T1000 (cell line): ENCODE measurements around the gene DOLK.

ENCODE experiments used
- DNase-seq: peaks from one replicate; lab custom pipeline; 2025; ENCODE audit warnings: mixed read lengths; lab: John Stamatoyannopoulos, UW

DOLK gene

GRCh38 chr9:128933731-128934130 is 13.7 kb downstream of the DOLK start:
- no peak for DNase-seq

- DNase-seq: no peak
These were observed 17.8 kb downstream of the DOLK start for GRCh38 chr9:128929560-128929959.

DNA sequence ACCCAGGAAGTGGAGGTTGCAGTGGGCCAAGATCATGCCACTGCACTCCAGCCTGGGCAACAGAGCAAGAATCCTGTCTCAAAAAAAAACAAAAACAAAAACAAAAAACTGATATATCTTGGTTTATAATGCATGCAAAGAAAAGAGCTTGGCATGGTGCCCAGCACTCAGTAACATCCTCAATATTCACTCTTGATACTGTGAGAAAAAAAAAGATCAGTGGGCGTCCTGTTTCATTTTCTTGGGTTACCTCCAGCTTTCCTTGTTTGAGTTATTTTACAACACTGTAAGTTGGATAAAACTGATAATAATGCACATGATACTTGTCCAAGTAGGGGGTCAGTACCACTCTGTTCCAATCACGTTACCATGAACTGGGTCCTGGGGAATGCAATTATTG is 18.8 kb downstream of the DOLK start:
- no peak for DNase-seq

GRCh38 chr9:128927731-128928411 is 19.5 kb downstream of the DOLK start:
- no peak for DNase-seq

- no peak for DNase-seq
These were observed 23.9 kb downstream of the DOLK start for GRCh38 chr9:128923493-128923883.

DNA sequence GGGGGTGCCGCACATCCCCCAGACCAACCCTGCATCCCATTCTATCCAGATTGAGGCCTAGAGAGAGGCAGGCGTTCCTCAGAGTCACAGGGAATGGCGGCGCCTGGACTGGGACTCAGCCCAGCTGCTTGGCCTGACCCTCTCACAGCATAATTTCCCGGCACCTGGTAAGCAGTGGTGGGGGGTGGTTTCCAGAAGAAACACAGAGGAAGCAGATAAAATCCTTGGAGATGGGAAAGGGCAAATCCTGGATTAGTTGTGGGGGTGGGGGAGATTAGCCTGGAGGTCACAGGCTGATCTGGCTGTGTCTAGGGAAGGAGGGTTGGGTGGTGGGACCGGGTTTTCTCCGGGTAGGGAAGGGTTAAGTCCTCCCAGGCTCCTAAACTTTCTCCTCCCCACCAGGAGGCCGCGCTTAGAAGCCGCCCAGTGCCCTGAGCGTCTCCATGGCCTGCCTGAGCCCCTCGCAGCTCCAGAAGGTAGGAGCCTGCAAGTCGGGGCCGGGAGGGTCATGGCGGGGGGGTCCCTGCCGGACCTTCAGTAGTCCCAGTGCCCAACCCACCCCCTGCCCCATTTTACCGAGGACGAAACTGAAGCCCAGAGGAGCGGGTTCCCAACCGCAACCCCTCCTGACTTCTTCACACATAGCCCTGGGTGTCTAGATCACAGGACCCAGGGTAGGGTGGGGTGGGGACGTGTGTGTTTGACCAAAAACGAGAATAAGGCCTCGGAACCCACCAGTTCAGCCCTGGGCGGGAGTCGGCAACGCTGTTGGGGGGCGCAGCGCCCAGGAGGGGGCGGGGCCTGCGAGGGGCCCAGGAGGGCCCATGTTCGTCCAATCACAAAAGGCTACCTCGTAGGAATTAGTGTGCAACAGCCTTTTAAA is 25.3 kb downstream of the DOLK start:
- DNase-seq: no peak

- no peak for DNase-seq
These were observed 26.9 kb downstream of the DOLK start, which contains the start of gene PHYHD1 for GRCh38 chr9:128920381-128921058. PHYHD1 (plus strand) TSS chr9:128920982; CDS start chr9:128922324, 1,342 bp downstream.

- no peak for DNase-seq
These were observed 27.9 kb downstream of the DOLK start for GRCh38 chr9:128919402-128920089.

DNA sequence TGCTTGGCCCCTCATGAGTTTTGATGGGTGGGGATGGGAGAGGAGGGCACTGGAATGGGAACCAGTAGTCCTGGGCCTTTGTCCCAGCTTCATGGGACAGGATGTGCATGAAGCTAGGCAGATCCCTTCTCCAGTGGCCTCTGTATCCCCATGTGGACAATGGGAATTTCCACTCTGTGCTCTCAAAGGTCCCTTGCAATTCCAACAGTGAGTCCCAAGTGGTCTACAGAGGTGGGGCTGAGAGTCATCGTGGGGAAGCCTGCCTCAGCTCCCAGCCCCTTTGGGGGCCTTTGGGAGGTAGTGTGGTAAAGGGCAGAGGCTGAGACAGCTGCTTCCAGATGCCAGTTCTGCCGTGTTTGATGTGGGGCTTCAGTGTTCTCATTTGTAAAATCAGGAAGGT is 28.5 kb downstream of the DOLK start:
- DNase-seq: no peak

- no peak for DNase-seq
These were observed 30.1 kb downstream of the DOLK start for GRCh38 chr9:128917151-128917849.

- DNase-seq: no peak
These were observed 30.7 kb downstream of the DOLK start for GRCh38 chr9:128916745-128917144.

- DNase-seq: peak; percentile 24
These were observed 31.2 kb downstream of the DOLK start for GRCh38 chr9:128916204-128916603.

DNA sequence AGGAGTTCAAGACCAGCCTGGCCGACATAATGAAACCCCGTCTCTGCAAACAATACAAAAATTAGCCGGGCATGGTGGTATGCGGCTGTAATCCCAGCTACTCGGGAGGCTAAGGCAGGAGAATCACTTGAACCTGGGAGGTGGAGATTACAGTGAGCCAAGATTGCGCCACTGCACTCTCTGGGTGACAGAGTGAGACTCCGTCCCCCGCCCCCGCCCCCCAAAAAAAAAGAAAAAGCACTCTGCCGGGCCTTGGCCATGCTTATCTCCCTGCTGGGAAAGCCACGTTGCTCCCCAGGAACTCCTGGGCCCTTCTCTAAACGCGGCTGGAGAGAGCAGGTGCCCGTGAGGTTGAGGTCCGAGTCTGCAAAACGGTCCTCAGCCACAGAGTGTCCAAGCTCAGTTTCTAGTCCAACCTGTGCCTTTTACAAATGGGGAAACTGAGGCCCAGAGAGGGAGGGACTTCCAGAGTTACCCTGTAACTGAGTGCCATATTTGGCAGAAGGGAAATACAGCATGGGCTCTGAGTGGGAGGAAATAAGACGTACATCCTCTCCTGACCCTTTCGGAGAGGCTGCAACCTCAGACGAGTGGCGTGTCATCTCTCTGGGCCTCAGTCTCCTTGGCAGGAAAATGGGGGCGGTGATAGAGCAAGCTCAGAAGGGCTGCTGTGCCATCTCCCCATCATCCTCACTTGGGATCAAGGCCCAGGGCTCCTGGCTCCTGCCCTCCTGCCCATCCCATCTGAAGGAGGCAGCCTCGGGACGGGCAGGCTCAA is 33.2 kb downstream of the DOLK start:
- no peak for DNase-seq

DNA sequence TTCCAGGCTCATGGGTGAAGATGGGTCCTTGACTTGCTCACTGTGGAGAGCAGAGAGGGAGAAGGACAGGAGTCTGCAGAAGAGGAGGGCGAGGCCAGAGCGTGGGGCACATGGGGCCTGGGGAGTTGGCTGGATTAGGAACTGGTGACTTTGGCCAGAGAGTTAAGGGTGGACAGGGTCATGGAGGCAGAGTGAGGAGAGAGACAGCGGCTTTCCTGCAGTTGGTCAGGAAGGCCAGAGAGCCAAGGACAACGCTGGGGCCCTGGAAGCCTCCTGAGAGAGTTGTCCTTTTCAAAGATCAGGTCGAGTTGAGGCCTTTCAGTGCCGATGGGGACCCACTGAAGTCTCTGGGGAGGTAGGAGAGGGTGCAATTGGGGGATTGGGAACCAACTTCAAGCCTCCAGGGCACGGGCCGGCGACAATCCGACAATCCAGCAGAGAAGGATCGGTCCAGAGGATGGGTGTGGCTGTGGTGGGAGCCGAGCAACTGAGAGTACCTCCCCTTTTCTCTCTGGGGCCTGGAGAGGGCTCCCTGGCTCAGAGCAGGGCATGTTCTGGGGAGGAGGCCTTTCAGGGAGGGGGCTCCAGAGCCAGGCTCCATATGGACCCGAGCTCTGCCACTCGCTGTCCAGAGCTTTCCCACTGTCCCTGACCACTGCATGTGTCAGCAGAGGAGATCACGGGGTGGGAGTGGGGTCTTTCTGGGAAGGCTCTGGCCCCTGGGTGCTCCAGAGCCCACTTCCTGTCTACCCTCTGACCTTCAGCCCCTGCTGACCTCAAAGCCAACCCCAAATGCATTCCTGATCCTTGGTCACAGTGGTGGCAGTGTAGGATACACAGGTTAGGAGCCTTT is 34.1 kb downstream of the DOLK start:
- DNase-seq: no peak

GRCh38 chr9:128912270-128912853 is 35.0 kb downstream of the DOLK start:
- DNase-seq: no peak

DNA sequence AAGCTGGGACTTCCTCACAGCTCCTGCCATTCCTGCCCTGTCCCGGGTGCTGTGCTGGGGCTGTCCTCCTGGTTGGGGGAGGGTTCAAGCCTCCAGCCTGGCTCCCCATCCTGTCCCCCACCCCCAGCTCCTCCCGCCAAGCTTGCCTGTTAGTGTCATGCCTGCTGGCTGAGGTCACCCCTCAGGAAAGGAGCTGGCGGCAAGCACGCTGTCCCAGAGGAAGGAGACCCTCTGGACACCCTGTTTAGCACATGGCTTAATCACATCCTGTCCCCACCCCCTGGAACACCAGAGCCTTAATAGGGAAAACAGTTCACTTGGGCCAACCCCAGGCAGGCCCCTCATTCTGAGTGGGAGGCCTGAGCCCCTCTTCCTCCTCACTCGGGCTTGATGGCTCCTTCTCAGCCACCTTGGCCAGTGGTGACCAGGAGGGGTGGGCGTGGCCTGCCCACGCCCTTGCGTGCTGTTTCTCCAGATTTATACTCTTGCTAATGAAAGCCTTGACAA is 35.8 kb downstream of the DOLK start:
- no peak for DNase-seq

DNA sequence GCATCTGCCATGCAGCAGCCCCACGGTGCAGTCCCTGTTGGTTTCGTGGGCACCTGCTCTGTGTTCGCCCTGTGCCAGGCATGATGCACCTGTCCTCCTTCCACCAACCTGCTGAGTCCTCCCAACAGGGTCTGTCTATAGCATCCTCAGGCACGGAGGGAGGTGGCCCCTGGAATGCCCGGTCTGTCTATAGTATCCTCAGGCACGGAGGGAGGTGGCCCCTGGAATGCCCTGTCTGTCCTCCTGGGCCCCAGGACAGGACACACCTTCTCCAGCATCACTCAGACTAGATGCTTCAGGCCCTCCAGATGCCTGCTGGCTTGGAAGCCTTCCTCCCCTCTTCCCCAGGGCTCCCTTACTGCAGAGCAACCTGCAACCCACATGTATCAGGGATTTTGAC is 36.5 kb downstream of the DOLK start:
- no peak for DNase-seq

- no peak for DNase-seq
These were observed 37.5 kb downstream of the DOLK start for GRCh38 chr9:128909859-128910258.

DNA sequence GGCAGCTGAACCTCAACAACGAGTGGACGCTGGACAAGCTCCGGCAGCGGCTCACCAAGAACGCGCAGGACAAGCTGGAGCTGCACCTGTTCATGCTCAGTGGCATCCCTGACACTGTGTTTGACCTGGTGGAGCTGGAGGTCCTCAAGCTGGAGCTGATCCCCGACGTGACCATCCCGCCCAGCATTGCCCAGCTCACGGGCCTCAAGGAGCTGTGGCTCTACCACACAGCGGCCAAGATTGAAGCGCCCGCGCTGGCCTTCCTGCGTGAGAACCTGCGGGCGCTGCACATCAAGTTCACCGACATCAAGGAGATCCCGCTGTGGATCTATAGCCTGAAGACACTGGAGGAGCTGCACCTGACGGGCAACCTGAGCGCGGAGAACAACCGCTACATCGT is 39.0 kb downstream of the DOLK start:
- no peak for DNase-seq
